ENCODE results near the gene UPF1.
A peak's percentile ranks its signal among the peaks of the same experiment; 100 is the strongest.

Gene UPF1

GRCh38 chr19:18840288-18841267, 8.8 kb downstream of the UPF1 start:
- no peak for DNase-seq

GRCh38 chr19:18841400-18841799, 9.6 kb downstream of the UPF1 start:
- DNase-seq: no peak

- no peak for DNase-seq
These were observed 10.4 kb downstream of the UPF1 start for GRCh38 chr19:18842166-18842565.

GRCh38 chr19:18843960-18844359, 12.2 kb downstream of the UPF1 start:
- DNase-seq: no peak

GRCh38 chr19:18844806-18845329, 13.1 kb downstream of the UPF1 start:
- DNase-seq: no peak

GRCh38 chr19:18845961-18846360, 14.2 kb downstream of the UPF1 start:
- no peak for DNase-seq

- DNase-seq: peak; percentile 67
These were observed 15.2 kb downstream of the UPF1 start for GRCh38 chr19:18846862-18847548.

- DNase-seq: no peak
These were observed 16.0 kb downstream of the UPF1 start for GRCh38 chr19:18847549-18848463.

- no peak for DNase-seq
These were observed 17.3 kb downstream of the UPF1 start for GRCh38 chr19:18848878-18849661.

GRCh38 chr19:18849838-18850400, 18.2 kb downstream of the UPF1 start:
- no peak for DNase-seq

GRCh38 chr19:18850471-18851375, 19.0 kb downstream of the UPF1 start:
- no peak for DNase-seq

GRCh38 chr19:18851673-18852325, 20.0 kb downstream of the UPF1 start:
- DNase-seq: no peak

GRCh38 chr19:18852648-18853047, 20.9 kb downstream of the UPF1 start:
- DNase-seq: no peak

- DNase-seq: no peak
These were observed 22.1 kb downstream of the UPF1 start for GRCh38 chr19:18853755-18854427.

GRCh38 chr19:18854982-18855381, 23.2 kb downstream of the UPF1 start:
- no peak for DNase-seq

- DNase-seq: no peak
These were observed 24.1 kb downstream of the UPF1 start for GRCh38 chr19:18855647-18856384.

- DNase-seq: no peak
These were observed 24.8 kb downstream of the UPF1 start for GRCh38 chr19:18856385-18857126.

GRCh38 chr19:18857223-18857622, 25.5 kb downstream of the UPF1 start:
- no peak for DNase-seq

Measured in OCI-M1 (cell line).